Naive thymus-derived CD8-positive, alpha-beta T cell (primary cell): ENCODE measurements around the gene ZNF415. TPM values are rescaled to one million over a fixed set of nuclear protein-coding genes. Genes with fewer than 3 reads are reported as not detected.
"Not testable (repeated sequence)": the region's sequence is repeated elsewhere in the genome, so short reads cannot be mapped to it uniquely, and the experiment has no call there.

Experiments used
- ATAC-seq, 2 donors: fragments of 150-1000 bp; cut with Tn5 transposase in 1 of 2; sonication (Bioruptor Pico), chemical (Tn5 transposase) in 1 of 2; 1 replicate in 1 of 2; 2 replicates in 1 of 2; pipeline ENCODE4 v1.10.0; 2021; ENCODE audit warnings: mild to moderate bottlenecking in 2 of 2, moderate library complexity in 2 of 2
- POLR2A ChIA-PET: fragments of 350-600 bp; sonication (Branson Sonifier 250); formaldehyde crosslinking; loops from one replicate; lab custom pipeline; 2021; ENCODE audit warnings: antibody characterized with exemption; lab: Charles Lee
- DNase-seq, 10 donors: peaks; one replicate each; pipeline versions ENCODE4 v3.0.0 to v3.0.0-alpha.2; 2020 to 2022
- H3K27ac Mint-ChIP-seq, 10 donors: one replicate each; pipeline ENCODE4 v1.8.0; 2020 to 2022; ENCODE audit warnings: mild to moderate bottlenecking in 10 of 10, mixed read lengths in 10 of 10, moderate library complexity in 4 of 10, inconsistent platforms in 1 of 10
- H3K27me3 Mint-ChIP-seq, 5 donors: one replicate each; pipeline ENCODE4 v1.8.0; 2021 to 2022; ENCODE audit warnings: mixed read lengths in 5 of 5
- H3K36me3 Mint-ChIP-seq, 3 donors: one replicate each; pipeline ENCODE4 v1.8.0; 2020 to 2022; ENCODE audit warnings: mixed read lengths in 3 of 3, mild to moderate bottlenecking in 2 of 3, inconsistent platforms in 1 of 3
- H3K4me1 Mint-ChIP-seq, 4 donors: one replicate each; pipeline ENCODE4 v1.8.0; 2021 to 2022; ENCODE audit warnings: mixed read lengths in 4 of 4
- H3K4me3 Mint-ChIP-seq, 10 donors: one replicate each; pipeline ENCODE4 v1.8.0; 2020 to 2022; ENCODE audit warnings: mild to moderate bottlenecking in 10 of 10, mixed read lengths in 10 of 10, moderate library complexity in 6 of 10, inconsistent platforms in 1 of 10
- H3K9me3 Mint-ChIP-seq, 9 donors: one replicate each; pipeline ENCODE4 v1.8.0; 2020 to 2022; ENCODE audit warnings: mixed read lengths in 9 of 9, mild to moderate bottlenecking in 3 of 9, inconsistent platforms in 1 of 9, moderate library complexity in 1 of 9
- polyA plus RNA-seq, 3 donors: library from polyadenylated mRNA; unstranded; fragments of 300-500 nt; fragmentation: Illumina TruSeq; gene quantifications; one replicate each; pipeline ENCODE4 v1.2.3, GENCODE V29; 2021
- total RNA-seq, 8 experiments: library from RNA in 2 of 8; stranded (reverse) in 2 of 8; gene quantifications; one replicate each; pipeline ENCODE4 v1.2.3 and lab custom pipeline; 2021 to 2026

The ZNF415 gene
- total and polyA plus RNA-seq, 5 experiments from 2014 or later = 0.92 to 5.3 (median 3.7) TPM

DNA sequence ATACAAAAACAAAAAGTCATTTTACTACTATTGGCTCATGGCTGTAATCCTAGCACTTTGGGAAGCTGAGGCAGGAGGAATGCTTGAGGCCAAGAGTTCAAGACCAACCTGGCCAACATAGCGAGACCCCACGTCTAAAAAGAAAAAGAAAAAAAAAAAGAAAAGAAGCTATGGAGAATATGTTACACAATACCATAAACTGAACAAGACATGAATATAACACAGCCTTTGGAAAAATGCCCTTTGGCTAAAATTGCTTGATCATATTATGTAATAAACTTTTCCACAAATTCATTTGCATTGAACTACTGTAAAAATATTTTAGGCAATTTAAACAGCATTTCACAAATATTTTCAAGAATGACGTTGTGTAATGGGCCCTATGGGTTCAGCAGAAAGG lies 3.7 kb upstream of the ZNF415 start:
- ATAC-seq = no peak
- Mint-ChIP-seq H3K27ac (no peak overlapping the region), H3K36me3 (peaks cover 0 to 55% (median 47%) of the 10 kb centered on the region in 3 donors), H3K4me3 (no peak overlapping the region), H3K9me3 (peaks cover 8 to 95% (median 55%) of the 10 kb centered on the region in 9 donors), H3K27me3 (peaks cover 0 to 7% (median 5%) of the 10 kb centered on the region in 5 donors), H3K4me1 (peaks cover 8 to 12% (median 9%) of the 10 kb centered on the region in 4 donors)
- POLR2A ChIA-PET = no interaction called here
- no peak for DNase-seq

DNA sequence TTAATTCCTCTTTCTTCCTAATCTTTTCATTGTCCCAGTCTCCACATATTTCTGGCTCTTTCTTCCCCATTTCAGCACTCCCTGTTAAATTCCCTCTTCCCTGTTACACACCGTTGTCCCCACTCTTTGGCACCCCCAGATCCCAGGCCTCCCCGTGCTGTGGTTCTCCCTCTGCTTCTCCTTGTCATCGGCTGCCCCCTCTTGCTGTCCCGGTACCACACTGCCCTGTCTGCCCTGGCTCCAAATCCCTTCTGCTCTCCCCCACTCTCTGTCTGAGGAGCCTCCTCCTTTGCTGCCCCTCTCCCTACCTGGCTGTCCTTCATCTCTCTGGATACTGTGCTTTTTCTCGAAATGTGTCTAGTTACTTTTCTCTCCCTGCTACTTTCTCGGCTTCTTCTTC lies 983 bp downstream of the ZNF415 start:
- Mint-ChIP-seq H3K4me3 (peak overlapping the region; percentile 43 to 90 (median 80)), H3K4me1 (peaks cover 9 to 17% (median 11%) of the 10 kb centered on the region in 4 donors), H3K27me3 (peaks cover 0 to 16% (median 6%) of the 10 kb centered on the region in 5 donors), H3K9me3 (peaks cover 8 to 89% (median 39%) of the 10 kb centered on the region in 9 donors), H3K27ac (peak overlapping the region in 5 of 10 donors; percentile 53 to 91 (median 88)), H3K36me3 (peaks cover 3 to 45% (median 43%) of the 10 kb centered on the region in 3 donors)
- DNase-seq (no peak), ATAC-seq (no peak)
- POLR2A ChIA-PET = no interaction called here

DNA sequence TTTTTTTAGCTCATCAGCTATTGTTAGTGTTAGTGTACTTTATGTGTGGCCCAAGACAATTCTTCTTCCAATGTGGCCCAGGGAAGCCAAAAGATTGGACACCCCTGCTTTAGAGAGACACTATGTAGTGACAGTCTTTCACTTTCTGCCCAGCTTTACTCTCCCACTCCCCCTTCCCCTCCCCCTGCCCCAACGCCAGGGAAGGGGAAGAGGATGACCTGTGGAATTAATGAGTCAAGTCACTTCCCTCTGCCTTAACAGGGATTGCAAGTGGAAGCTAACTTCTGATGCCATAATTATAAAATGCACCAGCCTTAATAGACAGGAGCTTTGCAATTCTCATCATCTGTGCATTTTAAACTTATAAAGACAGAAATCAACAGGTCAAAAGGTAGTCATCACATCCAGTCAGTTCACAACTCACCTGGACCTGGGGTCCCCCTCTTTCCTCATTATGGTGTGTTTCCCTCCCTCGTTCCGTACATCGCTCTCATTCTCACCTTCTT lies 1.6 kb downstream of the ZNF415 start:
- DNase-seq = no peak
- peak overlapping the region in 8 of 10 donors; percentile 69 to 90 (median 81) for H3K4me3 Mint-ChIP-seq
- peaks cover 5 to 84% (median 33%) of the 10 kb centered on the region in 9 donors for H3K9me3 Mint-ChIP-seq
- H3K36me3 Mint-ChIP-seq = peaks cover 3 to 42% (median 38%) of the 10 kb centered on the region in 3 donors
- POLR2A ChIA-PET = no interaction called here
- peak overlapping the region in 1 of 10 donors; percentile 83 for H3K27ac Mint-ChIP-seq
- peaks cover 9 to 17% (median 11%) of the 10 kb centered on the region in 4 donors for H3K4me1 Mint-ChIP-seq
- H3K27me3 Mint-ChIP-seq = peaks cover 0 to 16% (median 6%) of the 10 kb centered on the region in 5 donors
- no peak for ATAC-seq

DNA sequence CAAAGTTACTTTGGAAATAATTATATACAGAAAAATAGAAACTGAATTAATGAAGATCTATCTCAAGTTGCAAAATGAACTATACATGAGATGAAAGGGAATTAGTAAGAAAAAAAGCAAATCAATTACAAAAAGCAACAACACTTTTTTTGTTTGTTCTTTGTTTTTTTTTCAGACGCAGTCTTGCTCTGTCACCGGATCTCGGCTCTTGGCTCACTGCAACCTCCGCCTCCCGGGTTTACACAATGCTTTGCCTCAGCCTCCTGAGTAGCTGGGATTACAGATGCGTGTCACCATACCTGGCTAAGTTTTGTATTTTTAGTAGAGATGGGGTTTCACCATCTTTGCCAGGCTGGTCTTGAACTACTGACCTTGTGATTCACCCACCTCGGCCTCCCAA lies 2.2 kb downstream of the ZNF415 start:
- peaks cover 0 to 81% (median 33%) of the 10 kb centered on the region in 9 donors for H3K9me3 Mint-ChIP-seq
- H3K27me3 Mint-ChIP-seq = peaks cover 0 to 18% (median 6%) of the 10 kb centered on the region in 5 donors
- H3K4me1 Mint-ChIP-seq = peaks cover 9 to 17% (median 11%) of the 10 kb centered on the region in 4 donors
- no peak for DNase-seq
- H3K27ac Mint-ChIP-seq = no peak overlapping the region
- POLR2A ChIA-PET = no interaction called here
- ATAC-seq = no peak
- H3K4me3 Mint-ChIP-seq = peak overlapping the region in 1 of 10 donors; percentile 18
- H3K36me3 Mint-ChIP-seq = peaks cover 3 to 41% (median 32%) of the 10 kb centered on the region in 3 donors

DNA sequence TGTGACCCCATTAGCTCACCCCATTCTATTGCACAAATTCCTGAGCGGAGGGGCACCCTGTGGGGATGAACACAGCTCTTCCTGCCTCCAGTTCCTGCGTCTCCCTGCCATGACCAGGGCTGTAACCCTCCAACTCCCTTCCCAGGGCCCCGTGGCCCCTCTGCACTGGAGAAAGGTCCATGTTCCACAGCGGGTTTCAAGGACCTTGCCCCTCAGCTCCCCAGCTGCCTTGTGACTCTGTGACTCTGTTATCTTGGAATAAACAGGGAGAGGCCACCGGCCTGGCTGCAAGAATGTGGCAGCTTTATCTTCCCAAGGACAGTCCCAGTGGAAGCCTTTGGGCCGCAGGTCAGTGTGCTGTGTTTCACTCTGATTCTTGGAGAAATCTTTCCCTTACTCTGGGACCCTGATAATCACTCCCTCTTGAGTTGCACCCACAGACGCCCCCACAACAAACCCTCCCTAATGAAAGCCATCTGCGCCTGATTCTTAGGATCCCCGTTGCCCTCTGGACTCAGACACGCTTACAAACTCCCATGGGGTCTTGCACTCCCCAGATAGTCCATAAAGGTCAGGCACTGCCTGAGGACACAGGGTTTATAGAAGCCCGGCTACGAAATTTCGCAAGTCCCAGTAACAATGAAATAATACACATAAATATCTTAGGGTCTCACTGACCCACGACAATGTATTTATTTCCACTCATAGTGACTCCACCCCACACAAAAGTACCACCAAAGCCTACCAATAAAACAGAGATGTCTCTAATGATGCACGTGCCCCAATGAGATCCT lies 5.8 kb downstream of the ZNF415 start:
- DNase-seq, H3K27ac Mint-ChIP-seq, POLR2A ChIA-PET, H3K4me3 Mint-ChIP-seq, H3K4me1 Mint-ChIP-seq, ATAC-seq: not testable (repeated sequence)
- Mint-ChIP-seq H3K9me3 (peaks cover 0 to 82% (median 39%) of the 10 kb centered on the region in 9 donors), H3K36me3 (peaks cover 10 to 48% (median 39%) of the 10 kb centered on the region in 3 donors), H3K27me3 (peaks cover 2 to 17% (median 8%) of the 10 kb centered on the region in 5 donors)

DNA sequence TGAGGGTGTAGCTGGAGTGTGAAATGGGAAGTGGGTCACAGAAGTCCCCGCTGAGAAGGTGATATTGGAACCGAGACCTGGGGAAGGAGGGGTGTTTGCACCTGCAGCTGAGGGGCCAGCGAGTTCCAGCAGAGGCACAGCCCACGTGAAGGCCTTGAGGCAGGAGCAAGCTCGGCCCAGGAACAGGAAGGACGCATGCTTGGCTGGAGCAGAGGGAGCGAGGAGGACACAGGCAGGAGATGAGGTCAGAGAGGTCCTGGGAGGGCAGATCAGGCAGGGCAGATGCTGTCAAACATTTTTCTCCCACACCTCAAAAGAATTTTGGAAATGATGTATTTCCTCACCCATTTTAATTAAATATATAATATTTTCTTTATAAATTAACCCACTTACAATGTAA lies 9.3 kb downstream of the ZNF415 start:
- H3K9me3 Mint-ChIP-seq = peaks cover 2 to 80% (median 36%) of the 10 kb centered on the region in 9 donors
- peaks cover 0 to 8% (median 5%) of the 10 kb centered on the region in 5 donors for H3K27me3 Mint-ChIP-seq
- POLR2A ChIA-PET = no interaction called here
- peaks cover 10 to 41% (median 31%) of the 10 kb centered on the region in 3 donors for H3K36me3 Mint-ChIP-seq
- DNase-seq = no peak
- H3K4me3 Mint-ChIP-seq = peak overlapping the region in 2 of 10 donors; percentile 19 to 24
- peaks cover 0 to 3% (median 0%) of the 10 kb centered on the region in 4 donors for H3K4me1 Mint-ChIP-seq
- no peak for ATAC-seq
- no peak overlapping the region for H3K27ac Mint-ChIP-seq

DNA sequence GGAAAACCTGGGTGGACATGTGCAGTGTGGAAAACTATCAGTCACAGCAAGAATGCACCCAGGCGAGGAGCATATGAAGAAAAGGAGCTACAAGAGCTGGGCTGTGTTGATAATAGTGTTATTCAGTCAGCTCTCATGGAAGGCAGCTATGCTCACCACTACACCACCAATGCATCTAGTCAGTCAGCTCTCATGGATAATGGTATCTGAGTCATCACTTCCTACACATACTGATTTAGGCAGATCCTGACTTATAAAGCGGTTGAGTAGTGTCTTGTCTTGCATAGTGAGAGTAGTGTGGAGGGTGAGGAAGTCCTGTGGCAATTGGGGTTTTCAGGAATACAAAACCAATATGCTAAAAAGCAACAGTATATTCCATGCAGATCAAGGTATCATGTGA lies 20.4 kb downstream of the ZNF415 start:
- Mint-ChIP-seq H3K36me3 (peaks cover 12 to 73% (median 60%) of the 10 kb centered on the region in 3 donors), H3K9me3 (peaks cover 26 to 84% (median 63%) of the 10 kb centered on the region in 9 donors), H3K27me3 (peaks cover 0 to 2% (median 0%) of the 10 kb centered on the region in 5 donors), H3K27ac (peak overlapping the region in 1 of 10 donors; percentile 21), H3K4me1 (no peaks in the 10 kb centered on the region), H3K4me3 (no peak overlapping the region)
- ATAC-seq (no peak), DNase-seq (no peak)
- POLR2A ChIA-PET = no interaction called here

DNA sequence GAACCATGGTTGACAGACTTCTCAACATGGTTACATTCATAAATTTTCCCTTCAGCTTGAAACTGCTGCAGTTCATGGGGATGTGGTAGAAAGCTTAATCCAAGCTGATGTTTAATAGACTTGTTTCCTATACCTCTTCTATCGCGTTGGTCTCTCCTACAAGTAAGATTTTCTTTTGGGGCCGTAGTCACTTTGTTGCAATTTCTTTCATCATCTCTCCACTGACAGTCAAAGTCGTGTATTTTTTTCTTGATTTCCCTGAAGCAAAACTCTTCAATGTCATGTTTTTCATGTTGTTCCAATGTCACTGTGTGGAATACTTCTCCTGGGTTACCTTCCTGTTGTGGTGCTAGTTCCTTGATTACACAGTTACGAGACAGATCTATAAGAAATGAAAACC lies 23.2 kb downstream of the ZNF415 start:
- ATAC-seq (no peak), DNase-seq (no peak)
- Mint-ChIP-seq H3K4me3 (no peak overlapping the region), H3K27ac (no peak overlapping the region), H3K9me3 (peaks cover 17 to 66% (median 46%) of the 10 kb centered on the region in 9 donors), H3K27me3 (peaks cover 0 to 2% (median 0%) of the 10 kb centered on the region in 5 donors), H3K4me1 (peaks cover 0 to 2% (median 0%) of the 10 kb centered on the region in 4 donors), H3K36me3 (peaks cover 3 to 52% (median 40%) of the 10 kb centered on the region in 3 donors)
- POLR2A ChIA-PET = no interaction called here

DNA sequence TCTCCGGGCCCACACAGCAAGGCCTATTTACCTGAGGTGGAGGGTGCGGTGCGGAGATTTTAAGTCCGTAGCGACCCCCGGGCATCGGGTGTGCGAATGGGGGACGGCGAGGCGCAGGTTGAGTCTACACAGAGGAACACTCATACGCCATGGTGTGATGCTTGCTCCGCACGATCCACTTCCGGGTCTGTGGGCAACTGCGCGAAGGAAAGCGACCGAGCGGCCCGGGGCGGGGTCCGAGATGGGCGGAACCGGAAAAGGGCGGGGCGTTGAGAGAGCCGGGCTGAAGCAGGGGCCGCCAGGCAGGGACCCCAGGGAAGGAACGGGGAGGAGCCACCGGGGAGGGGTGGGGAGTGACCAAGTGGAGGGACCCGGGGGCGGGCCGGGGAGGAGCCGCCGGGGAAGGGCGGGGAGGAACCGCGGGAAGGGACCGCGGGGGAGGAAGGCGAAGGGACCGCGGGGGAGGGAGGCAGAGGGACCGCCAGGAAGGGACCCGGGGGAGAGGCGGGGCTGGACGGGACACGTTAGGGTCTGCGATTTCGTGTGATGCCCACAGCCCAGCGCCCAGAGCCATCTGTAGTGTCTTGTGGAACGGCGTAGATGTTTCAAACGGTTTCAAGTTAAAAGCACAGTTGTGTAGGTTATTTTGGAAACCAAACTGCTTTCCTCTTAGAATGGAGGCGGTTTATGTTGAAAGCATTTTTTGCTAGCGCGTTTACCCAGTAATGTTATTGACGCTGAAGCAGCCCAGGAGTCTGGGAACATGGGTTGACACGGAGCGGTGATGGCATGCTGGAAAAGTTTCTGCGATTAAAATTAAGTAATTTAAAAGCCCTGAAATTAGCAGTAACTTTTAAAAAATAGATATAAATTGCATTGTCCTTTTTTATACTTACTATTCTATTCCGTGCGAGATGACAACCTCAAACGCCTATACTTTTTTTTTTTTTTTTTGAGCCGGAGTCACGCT lies 29.2 kb downstream of the ZNF415 start, which contains the start of gene ZNF160:
Gene ZNF160, minus strand, starts transcription at position 189 of the 970 bp plus-strand sequence. CDS start 17,146 bp downstream, outside the sequence.
- H3K4me3 Mint-ChIP-seq = peak within 1 kb of the TSS; percentile 88 to 97 (median 94)
- POLR2A ChIA-PET = interaction anchor here (0.6 to 1.4 kb wide), 5 partner anchors 17 to 1012 kb away, joined by 3 to 5 read pairs (median 3); partner anchors contain the start of genes PRPF31 and TFPT
- peaks cover 0 to 2% (median 0%) of the 10 kb centered on the region in 5 donors for H3K27me3 Mint-ChIP-seq
- H3K4me1 Mint-ChIP-seq = peaks cover 18 to 40% (median 34%) of the 10 kb centered on the region in 4 donors
- H3K9me3 Mint-ChIP-seq = peaks cover 0 to 55% (median 20%) of the 10 kb centered on the region in 9 donors
- peak within 1 kb of the TSS; percentile 92 to 98 (median 97) for H3K27ac Mint-ChIP-seq
- peaks cover 20 to 37% (median 24%) of the 10 kb centered on the region in 3 donors for H3K36me3 Mint-ChIP-seq
- ATAC-seq (peak; percentile 90 to 91), DNase-seq (peak; percentile 97 to 99 (median 98))

DNA sequence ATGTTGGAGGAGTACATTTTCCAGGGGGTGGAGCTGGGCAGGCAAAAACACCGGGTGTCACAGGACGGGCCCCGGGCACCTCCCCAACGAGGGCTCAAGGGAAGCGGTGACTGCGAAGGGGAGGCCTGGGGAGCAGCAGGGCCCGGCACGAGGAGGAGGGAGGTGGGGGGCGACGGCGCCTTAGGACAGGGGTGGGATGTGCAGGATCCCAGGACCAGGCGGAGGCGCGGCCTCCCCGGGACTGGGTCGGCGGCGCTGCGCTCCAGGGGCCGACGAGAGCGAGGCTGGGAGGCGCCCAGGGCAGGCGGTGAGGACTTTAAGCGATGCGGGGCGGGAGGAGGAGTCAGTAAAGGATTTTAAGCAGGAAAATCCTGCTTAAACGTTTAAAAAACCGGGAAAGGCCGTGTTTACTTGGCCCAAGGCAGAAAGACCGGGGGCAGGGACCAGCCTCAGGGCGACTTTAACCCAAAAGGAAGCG lies 29.9 kb downstream of the ZNF415 start:
- Mint-ChIP-seq H3K27ac (peak overlapping the region; percentile 92 to 98 (median 97)), H3K4me3 (peak overlapping the region; percentile 88 to 97 (median 94)), H3K27me3 (peaks cover 0 to 2% (median 0%) of the 10 kb centered on the region in 5 donors), H3K9me3 (peaks cover 0 to 54% (median 15%) of the 10 kb centered on the region in 9 donors), H3K4me1 (peaks cover 20 to 44% (median 40%) of the 10 kb centered on the region in 4 donors), H3K36me3 (peaks cover 21 to 40% (median 31%) of the 10 kb centered on the region in 3 donors)
- ATAC-seq = peak; percentile 6 to 14
- POLR2A ChIA-PET = interaction anchor here (0.6 kb wide), 1 partner anchor 1013 kb away, joined by 3 read pairs; the partner anchor contains the start of genes PRPF31 and TFPT
- DNase-seq = peak in 9 of 10 donors; percentile 10 to 69 (median 28)

DNA sequence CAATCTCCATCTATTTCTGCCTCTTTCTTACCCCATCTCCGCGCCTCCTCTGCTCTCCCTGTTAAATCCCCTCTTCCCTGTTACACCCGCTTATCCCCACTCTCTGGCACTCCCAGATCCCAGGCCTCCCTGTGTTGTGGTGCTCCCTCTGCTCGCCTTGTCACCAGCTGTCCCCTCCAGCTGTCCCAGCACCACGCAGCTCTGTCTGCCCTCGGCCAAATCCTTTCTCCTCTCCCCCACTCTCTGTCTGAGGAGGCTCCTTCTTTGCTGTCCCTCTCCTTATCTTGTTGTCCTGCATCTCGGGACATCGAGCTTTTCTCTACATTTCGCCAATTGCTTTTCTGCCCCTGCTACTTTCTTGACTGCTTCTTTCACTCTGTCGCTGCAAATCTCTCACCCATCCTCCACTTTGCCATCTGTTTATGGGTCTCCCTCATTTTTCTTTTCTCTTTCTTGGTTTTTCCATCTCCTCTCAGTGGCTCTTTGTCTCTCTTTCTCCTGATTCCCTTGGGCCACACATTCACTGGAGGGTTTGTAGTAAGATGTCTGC lies 30.4 kb downstream of the ZNF415 start:
- H3K27me3 Mint-ChIP-seq = peaks cover 0 to 2% (median 0%) of the 10 kb centered on the region in 5 donors
- H3K36me3 Mint-ChIP-seq = peaks cover 24 to 41% (median 37%) of the 10 kb centered on the region in 3 donors
- DNase-seq (peak in 1 of 10 donors; percentile 6), ATAC-seq (no peak)
- peak overlapping the region; percentile 92 to 98 (median 97) for H3K27ac Mint-ChIP-seq
- POLR2A ChIA-PET = interaction anchor here (0.5 to 0.8 kb wide), 3 partner anchors 19 to 1013 kb away, joined by 3 read pairs; partner anchors contain the start of genes PRPF31 and TFPT
- H3K4me3 Mint-ChIP-seq = peak overlapping the region; percentile 88 to 97 (median 94)
- peaks cover 0 to 53% (median 14%) of the 10 kb centered on the region in 9 donors for H3K9me3 Mint-ChIP-seq
- peaks cover 24 to 49% (median 45%) of the 10 kb centered on the region in 4 donors for H3K4me1 Mint-ChIP-seq
